Naive thymus-derived CD4-positive, alpha-beta T cell (primary cell): ENCODE data around the gene SRMS. TPM values are rescaled to one million over a fixed set of nuclear protein-coding genes. Genes with fewer than 3 reads are reported as not detected.
"Not testable (repeated sequence)": the region's sequence is repeated elsewhere in the genome, so short reads cannot be mapped to it uniquely, and the experiment has no call there.

Source experiments
- ATAC-seq: fragments of 150-1000 bp; cut with Tn5 transposase; 2 replicates; pipeline ENCODE4 v1.10.0; 2021; ENCODE audit warnings: mild to moderate bottlenecking, moderate library complexity
- CTCF ChIA-PET: fragments of 350-600 bp; sonication (Branson Sonifier 250); formaldehyde crosslinking; loops from one replicate; lab custom pipeline; 2021; ENCODE audit warnings: antibody characterized with exemption; lab: Charles Lee
- POLR2A ChIA-PET: fragments of 350-600 bp; sonication (Branson Sonifier 250); formaldehyde crosslinking; loops from one replicate; lab custom pipeline; 2021; ENCODE audit warnings: antibody characterized with exemption, inconsistent platforms; lab: Charles Lee
- DNase-seq, 9 donors: peaks; one replicate each; pipeline versions ENCODE4 v3.0.0 to v3.0.0-alpha.2; 2020 to 2022; ENCODE audit warnings: mixed read lengths in 1 of 9
- H3K27ac ChIP-seq: one replicate; pipeline ENCODE4 v1.7.0; 2013; ENCODE audit warnings: mild to moderate bottlenecking, low read depth, low read length, moderate library complexity
- H3K27me3 ChIP-seq, 2 donors: one replicate each; pipeline ENCODE4 v1.7.0; 2013; ENCODE audit warnings: low read length in 2 of 2, mild to moderate bottlenecking in 2 of 2, moderate library complexity in 2 of 2; ENCODE audit not compliant: control insufficient read depth in 2 of 2, insufficient read depth in 2 of 2
- H3K36me3 ChIP-seq, 3 experiments: 1 replicate in 2 of 3; 2 replicates in 1 of 3; pipeline ENCODE4 v1.7.0; 2013; ENCODE audit warnings: low read length in 3 of 3, mild to moderate bottlenecking in 3 of 3, moderate library complexity in 1 of 3; ENCODE audit not compliant: insufficient read depth in 3 of 3, control insufficient read depth in 2 of 3
- H3K4me1 ChIP-seq, 2 donors: one replicate each; pipeline ENCODE4 v1.7.0; 2013; ENCODE audit warnings: low read length in 2 of 2, mild to moderate bottlenecking in 2 of 2, moderate library complexity in 1 of 2; ENCODE audit not compliant: control insufficient read depth in 2 of 2, insufficient read depth in 2 of 2
- H3K4me3 ChIP-seq: 2 replicates; pipeline ENCODE4 v1.7.0; 2013; ENCODE audit warnings: mild to moderate bottlenecking, low read length
- H3K9me3 ChIP-seq, 3 experiments: 1 replicate in 2 of 3; 2 replicates in 1 of 3; pipeline ENCODE4 v1.7.0; 2013; ENCODE audit warnings: low read length in 3 of 3; ENCODE audit not compliant: control insufficient read depth in 2 of 3
- H3K27ac Mint-ChIP-seq, 9 donors: one replicate each; pipeline ENCODE4 v1.8.0; 2020 to 2022; ENCODE audit warnings: mixed read lengths in 9 of 9, mild to moderate bottlenecking in 8 of 9, moderate library complexity in 5 of 9, inconsistent platforms in 2 of 9
- H3K27me3 Mint-ChIP-seq, 5 donors: one replicate each; pipeline ENCODE4 v1.8.0; 2021 to 2022; ENCODE audit warnings: mixed read lengths in 5 of 5, mild to moderate bottlenecking in 1 of 5
- H3K36me3 Mint-ChIP-seq, 5 donors: one replicate each; pipeline ENCODE4 v1.8.0; 2020 to 2022; ENCODE audit warnings: mixed read lengths in 5 of 5, mild to moderate bottlenecking in 3 of 5, inconsistent platforms in 1 of 5
- H3K4me1 Mint-ChIP-seq, 7 donors: one replicate each; pipeline ENCODE4 v1.8.0; 2020 to 2022; ENCODE audit warnings: mixed read lengths in 7 of 7, mild to moderate bottlenecking in 3 of 7, inconsistent platforms in 1 of 7
- H3K4me3 Mint-ChIP-seq, 10 donors: one replicate each; pipeline ENCODE4 v1.8.0; 2020 to 2022; ENCODE audit warnings: mild to moderate bottlenecking in 10 of 10, mixed read lengths in 10 of 10, moderate library complexity in 6 of 10, inconsistent platforms in 2 of 10
- H3K9me3 Mint-ChIP-seq, 11 donors: one replicate each; pipeline ENCODE4 v1.8.0; 2020 to 2022; ENCODE audit warnings: mixed read lengths in 11 of 11, mild to moderate bottlenecking in 4 of 11, inconsistent platforms in 1 of 11, moderate library complexity in 1 of 11
- intact Hi-C, 2 donors: fragments of 100-400 bp; cut with micrococcal nuclease; formaldehyde crosslinking; loops; one replicate each; pipeline ENCODE4 v1.15.1; 2023
- polyA plus RNA-seq, 2 donors: library from polyadenylated mRNA; unstranded; fragments of 300-500 nt; fragmentation: Illumina TruSeq; gene quantifications; one replicate each; pipeline ENCODE4 v1.2.3, GENCODE V29; 2021
- total RNA-seq, 6 experiments: library from RNA in 5 of 6; stranded (reverse) in 5 of 6; gene quantifications; 1 replicate in 5 of 6; 2 replicates in 1 of 6; pipeline ENCODE4 v1.2.3 and lab custom pipeline; 2021 to 2026

Gene SRMS
- total and polyA plus RNA-seq, 7 experiments from 2014 or later, result 0.24 TPM; not detected in 6

DNA sequence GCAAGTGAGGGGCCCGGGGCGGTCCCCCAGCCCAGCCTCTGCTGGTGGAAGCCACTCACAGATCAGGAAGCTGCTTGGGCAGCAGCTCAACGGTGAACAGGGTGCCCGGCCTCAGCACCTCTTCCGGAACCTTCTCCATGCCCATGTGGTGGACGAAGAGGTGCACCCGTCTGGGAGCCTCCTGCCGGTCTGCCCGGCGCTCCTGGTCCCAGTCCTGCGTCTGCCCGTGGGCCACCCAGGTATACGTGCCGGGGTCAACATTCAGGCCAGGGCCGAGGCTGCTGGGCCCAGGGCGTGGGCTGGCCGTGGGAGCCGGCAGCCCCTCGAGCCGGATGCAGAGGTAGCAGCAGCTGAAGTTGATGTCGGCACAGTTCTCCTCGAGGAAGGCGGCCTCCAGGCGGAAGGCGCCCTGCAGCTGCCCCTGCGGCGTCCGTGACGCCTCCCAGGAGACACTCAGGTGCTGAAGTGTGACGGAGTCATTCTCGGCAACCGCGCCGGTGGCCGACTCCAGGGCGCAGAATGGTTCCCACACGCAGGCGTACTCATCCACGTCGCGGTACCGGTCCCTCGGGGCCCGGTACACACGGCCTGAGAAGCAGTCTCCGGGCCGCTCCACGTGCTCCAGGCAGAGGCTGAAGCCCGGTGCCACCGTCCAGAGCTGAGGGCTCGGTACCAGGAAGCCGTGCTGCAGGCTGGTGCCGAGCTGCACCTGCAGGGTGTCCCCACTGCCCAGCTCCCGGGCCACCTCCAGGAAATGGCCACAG lies 15.1 kb upstream of the SRMS start:
- intact Hi-C loops, result no loop called here
- peaks cover 3 to 10% (median 5%) of the 10 kb centered on the region in 7 donors for H3K4me1 Mint-ChIP-seq
- H3K36me3 Mint-ChIP-seq, result peaks cover 0 to 23% (median 4%) of the 10 kb centered on the region in 5 donors
- H3K9me3 ChIP-seq, result no peaks in the 10 kb centered on the region
- H3K9me3 Mint-ChIP-seq, result peaks cover 0 to 2% (median 0%) of the 10 kb centered on the region in 11 donors
- ChIA-PET POLR2A (interaction anchor here (0.9 kb wide), 1 partner anchor 20 kb away, joined by 3 read pairs; no protein-coding TSS in a partner anchor), CTCF (no interaction called here)
- no peak for DNase-seq
- H3K4me1 ChIP-seq, result peaks cover 3 to 6% of the 10 kb centered on the region in 2 donors
- no peaks in the 10 kb centered on the region for H3K27me3 ChIP-seq
- no peak overlapping the region for H3K4me3 Mint-ChIP-seq
- peaks cover 0 to 62% (median 3%) of the 10 kb centered on the region in 3 experiments for H3K36me3 ChIP-seq
- no peak for ATAC-seq
- H3K27ac Mint-ChIP-seq, result no peak overlapping the region
- H3K27ac ChIP-seq, result no peak overlapping the region
- H3K27me3 Mint-ChIP-seq, result no peaks in the 10 kb centered on the region
- no peak overlapping the region for H3K4me3 ChIP-seq

DNA sequence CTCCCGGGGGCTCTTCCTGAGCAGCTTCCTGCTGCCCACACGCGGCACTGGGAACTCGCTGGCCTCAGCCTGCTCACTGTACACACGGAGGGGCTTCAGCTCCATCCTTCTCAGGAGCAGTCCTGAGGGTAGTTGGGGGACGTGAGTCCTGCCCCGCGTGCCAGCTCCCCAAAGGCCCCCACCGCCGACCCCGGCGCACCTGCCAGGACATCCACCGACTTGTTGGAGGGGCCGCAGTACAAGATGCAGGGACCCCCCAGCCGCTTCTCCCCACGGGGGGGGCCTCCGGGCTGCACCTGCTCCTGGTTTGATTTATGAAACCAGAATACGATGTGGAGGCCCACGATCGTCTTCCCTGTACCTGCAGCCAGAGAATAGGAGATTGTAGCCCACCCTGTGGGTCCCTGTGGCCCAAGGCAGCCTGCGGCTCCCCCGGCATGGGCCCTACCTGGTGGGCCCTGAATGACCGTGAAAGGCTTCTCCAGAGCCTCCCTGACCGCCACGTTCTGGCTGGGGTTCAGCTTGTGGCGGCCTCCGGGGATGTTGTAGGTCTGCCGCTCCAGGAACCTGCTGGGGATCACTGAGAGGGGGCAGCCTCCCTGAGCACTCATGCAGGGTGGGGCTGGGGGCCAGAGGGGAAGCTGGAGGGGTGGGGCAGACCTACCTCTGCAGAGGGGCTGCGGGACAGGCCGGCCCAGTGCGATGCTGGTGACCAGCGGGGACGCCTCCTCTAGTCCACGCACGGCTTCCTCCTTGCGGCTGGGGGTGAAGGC lies 14.3 kb upstream of the SRMS start:
- no peaks in the 10 kb centered on the region for H3K27me3 ChIP-seq
- no peaks in the 10 kb centered on the region for H3K4me1 ChIP-seq
- intact Hi-C loops, result no loop called here
- H3K4me3 Mint-ChIP-seq, result no peak overlapping the region
- CTCF ChIA-PET, result no interaction called here
- H3K9me3 ChIP-seq, result no peaks in the 10 kb centered on the region
- no peaks in the 10 kb centered on the region for H3K27me3 Mint-ChIP-seq
- POLR2A ChIA-PET, result interaction anchor here (0.6 to 0.9 kb wide), 2 partner anchors 21 to 70 kb away, joined by 3 read pairs; no protein-coding TSS in a partner anchor
- peaks cover 0 to 19% (median 4%) of the 10 kb centered on the region in 5 donors for H3K36me3 Mint-ChIP-seq
- H3K9me3 Mint-ChIP-seq, result peaks cover 0 to 2% (median 0%) of the 10 kb centered on the region in 11 donors
- ATAC-seq (no peak), DNase-seq (no peak)
- H3K36me3 ChIP-seq, result peaks cover 0 to 62% (median 3%) of the 10 kb centered on the region in 3 experiments
- H3K27ac ChIP-seq, result no peak overlapping the region
- H3K4me1 Mint-ChIP-seq, result peaks cover 0 to 5% (median 0%) of the 10 kb centered on the region in 7 donors
- no peak overlapping the region for H3K27ac Mint-ChIP-seq
- no peak overlapping the region for H3K4me3 ChIP-seq

DNA sequence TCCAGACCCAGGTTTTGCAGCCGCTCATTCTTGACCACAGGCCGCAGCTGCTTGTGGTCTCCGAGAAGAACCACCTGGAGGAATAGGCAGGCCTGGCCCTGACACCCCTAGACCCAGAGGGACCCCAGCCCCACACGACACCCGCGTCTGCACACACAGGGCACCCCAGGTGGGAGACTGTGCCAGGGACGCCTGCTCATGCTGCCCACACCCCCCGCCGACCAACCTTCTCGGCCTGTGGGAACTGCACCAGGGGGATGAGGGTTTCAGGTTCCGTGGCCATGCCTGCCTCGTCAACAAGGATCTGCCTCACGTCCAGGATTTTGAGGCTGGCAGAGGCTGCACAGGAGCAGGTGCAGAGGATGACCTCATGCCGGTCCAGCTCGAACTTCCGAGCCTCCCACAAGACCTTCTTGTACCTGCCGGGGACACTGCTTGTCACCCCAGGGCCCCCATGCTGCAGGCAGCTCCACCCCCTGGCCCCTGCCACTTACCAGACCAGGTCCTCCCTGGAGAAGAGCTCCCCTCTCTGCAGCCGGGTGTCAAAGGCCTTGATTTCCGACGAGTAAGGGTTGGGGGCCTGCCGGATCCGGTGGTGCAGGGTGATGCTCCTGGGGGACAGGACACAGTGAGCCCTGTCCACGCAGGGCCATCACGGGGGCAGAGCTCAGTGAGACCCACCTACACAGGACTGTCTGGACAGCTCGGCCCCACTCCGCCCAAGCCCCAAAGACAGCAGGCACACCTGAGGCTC lies 13.5 kb upstream of the SRMS start:
- Histone ChIP-seq H3K4me3 (no peak overlapping the region), H3K27ac (no peak overlapping the region), H3K9me3 (no peaks in the 10 kb centered on the region), H3K4me1 (no peaks in the 10 kb centered on the region), H3K27me3 (no peaks in the 10 kb centered on the region), H3K36me3 (peaks cover 0 to 62% (median 3%) of the 10 kb centered on the region in 3 experiments)
- intact Hi-C loops, result no loop called here
- ATAC-seq (no peak), DNase-seq (no peak)
- peaks cover 0 to 18% (median 4%) of the 10 kb centered on the region in 5 donors for H3K36me3 Mint-ChIP-seq
- peaks cover 0 to 5% (median 0%) of the 10 kb centered on the region in 7 donors for H3K4me1 Mint-ChIP-seq
- ChIA-PET CTCF (no interaction called here), POLR2A (interaction anchor here (1.0 kb wide), 1 partner anchor 64 kb away, joined by 4 read pairs; no protein-coding TSS in a partner anchor)
- H3K27me3 Mint-ChIP-seq, result no peaks in the 10 kb centered on the region
- no peak overlapping the region for H3K27ac Mint-ChIP-seq
- peaks cover 0 to 2% (median 0%) of the 10 kb centered on the region in 11 donors for H3K9me3 Mint-ChIP-seq
- H3K4me3 Mint-ChIP-seq, result no peak overlapping the region

DNA sequence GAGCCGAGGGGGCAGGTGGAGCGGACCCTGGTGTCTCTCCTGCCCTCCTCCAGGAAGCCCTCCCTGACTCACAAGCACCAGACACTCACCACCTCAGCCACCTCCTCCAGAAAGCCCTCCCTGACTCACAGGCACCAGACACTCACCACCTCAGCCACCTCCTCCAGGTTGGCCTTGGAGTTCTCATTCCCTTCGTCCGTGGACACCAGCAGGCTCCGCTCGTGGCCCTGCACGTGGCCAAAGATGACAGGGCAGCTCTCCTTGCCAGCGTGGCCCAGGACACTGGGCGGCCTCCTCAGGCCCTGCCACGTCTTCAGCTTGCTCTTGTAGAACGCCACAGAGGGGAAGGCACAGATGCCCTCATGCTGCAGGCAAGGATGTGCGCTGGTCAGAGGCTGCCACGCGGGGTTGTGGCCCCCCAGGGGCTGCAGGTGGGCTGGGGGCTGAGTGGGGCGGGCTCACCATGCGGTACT lies 12.8 kb upstream of the SRMS start:
- POLR2A ChIA-PET, result interaction anchor here (1.0 kb wide), 1 partner anchor 65 kb away, joined by 4 read pairs; no protein-coding TSS in a partner anchor
- CTCF ChIA-PET, result no interaction called here
- Histone ChIP-seq H3K36me3 (peaks cover 0 to 57% (median 3%) of the 10 kb centered on the region in 3 experiments), H3K4me3 (no peak overlapping the region), H3K27me3 (no peaks in the 10 kb centered on the region), H3K9me3 (no peaks in the 10 kb centered on the region), H3K27ac (no peak overlapping the region), H3K4me1 (no peaks in the 10 kb centered on the region)
- DNase-seq (no peak), ATAC-seq (no peak)
- peak overlapping the region in 1 of 9 donors; percentile 49 for H3K27ac Mint-ChIP-seq
- H3K4me1 Mint-ChIP-seq, result peaks cover 0 to 5% (median 0%) of the 10 kb centered on the region in 7 donors
- H3K36me3 Mint-ChIP-seq, result peaks cover 0 to 15% (median 4%) of the 10 kb centered on the region in 5 donors
- H3K27me3 Mint-ChIP-seq, result no peaks in the 10 kb centered on the region
- H3K9me3 Mint-ChIP-seq, result peaks cover 0 to 2% (median 0%) of the 10 kb centered on the region in 11 donors
- intact Hi-C loops, result no loop called here
- no peak overlapping the region for H3K4me3 Mint-ChIP-seq

DNA sequence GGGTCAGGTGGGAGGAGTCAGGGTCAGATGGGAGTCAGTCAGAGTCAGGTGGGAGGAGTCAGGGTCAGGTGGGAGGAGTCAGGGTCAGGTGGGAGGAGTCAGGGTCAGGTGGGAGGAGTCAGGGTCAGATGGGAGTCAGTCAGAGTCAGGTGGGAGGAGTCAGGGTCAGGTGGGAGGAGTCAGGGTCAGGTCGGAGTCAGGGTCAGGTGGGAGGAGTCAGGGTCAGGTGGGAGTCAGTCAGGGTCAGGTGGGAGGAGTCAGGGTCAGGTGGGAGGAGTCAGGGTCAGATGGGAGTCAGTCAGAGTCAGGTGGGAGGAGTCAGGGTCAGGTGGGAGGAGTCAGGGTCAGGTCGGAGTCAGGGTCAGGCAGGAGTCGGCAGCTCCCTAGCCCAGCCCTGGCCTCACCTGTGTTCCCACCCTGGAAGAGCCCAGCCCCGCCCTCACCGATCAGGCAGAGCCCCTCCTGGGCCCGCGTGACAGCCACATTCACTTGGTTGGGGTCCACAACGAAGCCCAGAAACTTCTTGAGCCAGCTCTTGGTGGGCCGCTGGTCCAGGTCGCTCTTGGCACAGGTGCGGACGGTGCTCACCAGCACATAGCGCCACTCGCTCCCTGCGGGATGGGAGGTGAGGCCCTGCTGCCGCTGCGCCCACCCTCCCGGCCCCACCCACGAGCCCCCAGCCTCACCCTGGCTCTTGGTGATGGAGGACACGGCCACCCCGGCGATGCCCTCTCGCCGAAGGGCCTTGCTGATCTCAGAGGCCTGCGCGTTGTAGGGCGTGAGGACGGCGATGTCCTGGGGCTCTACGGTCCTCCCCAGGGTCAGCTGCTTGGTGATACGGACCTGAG lies 12.2 kb upstream of the SRMS start:
- H3K4me1 ChIP-seq, intact Hi-C loops, H3K4me3 ChIP-seq, ATAC-seq, H3K4me3 Mint-ChIP-seq, H3K27me3 Mint-ChIP-seq, H3K27me3 ChIP-seq, H3K27ac Mint-ChIP-seq, H3K4me1 Mint-ChIP-seq, H3K27ac ChIP-seq, H3K9me3 ChIP-seq, CTCF ChIA-PET, H3K9me3 Mint-ChIP-seq: not testable (repeated sequence)
- POLR2A ChIA-PET, result interaction anchor here (1.0 kb wide), 1 partner anchor 66 kb away, joined by 4 read pairs; no protein-coding TSS in a partner anchor
- H3K36me3 Mint-ChIP-seq, result peaks cover 0 to 15% (median 4%) of the 10 kb centered on the region in 5 donors
- DNase-seq, result peak in 3 of 9 donors; percentile 34 to 74 (median 36)
- peaks cover 0 to 51% (median 3%) of the 10 kb centered on the region in 3 experiments for H3K36me3 ChIP-seq
